Activated T-cell treated with anti-CD3 and anti-CD28 coated beads for 4 hours (primary cell): Measurements from ENCODE around the gene WNT16.

Experiments used
- DNase-seq: peaks from one replicate; pipeline ENCODE4 v3.0.0-alpha.2; 2020

Gene WNT16

DNA sequence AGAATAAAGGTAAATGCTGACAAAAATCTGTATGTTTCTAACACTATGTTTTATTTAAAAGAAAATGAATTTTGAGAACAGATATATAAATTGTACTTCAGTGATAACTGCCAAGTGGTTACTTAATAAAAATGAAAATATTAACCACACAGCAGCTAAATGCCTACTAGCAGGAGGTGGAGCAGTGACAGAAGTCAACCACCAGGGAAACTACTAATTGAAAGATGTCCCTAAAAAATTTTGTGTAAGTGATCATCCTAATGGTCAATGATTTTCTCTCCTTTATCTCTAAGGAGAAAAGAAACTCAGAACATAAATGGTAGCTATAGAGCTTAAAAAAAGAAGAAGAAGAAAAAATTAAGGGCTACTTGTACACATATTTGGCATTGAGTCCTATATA is 22.9 kb downstream of the WNT16 start:
- no peak for DNase-seq

DNA sequence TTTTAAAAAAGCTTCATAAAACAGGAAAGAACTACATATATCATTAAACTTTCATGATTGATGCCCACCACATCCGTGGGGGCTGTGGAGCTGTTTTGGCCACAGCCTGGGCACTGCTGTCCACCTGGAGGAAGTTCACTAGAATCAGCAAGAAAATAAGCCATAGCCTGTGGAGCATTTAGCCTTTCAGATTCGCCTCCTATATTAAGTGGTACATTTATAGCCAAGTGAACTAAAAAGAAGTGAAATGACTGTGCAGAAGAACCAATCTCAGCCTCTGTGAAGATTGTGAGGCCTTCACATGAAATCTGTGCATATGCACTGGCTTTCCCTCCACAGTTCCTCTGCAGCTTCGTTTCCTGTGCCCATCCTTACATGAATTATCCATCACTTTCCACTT is 23.5 kb downstream of the WNT16 start:
- no peak for DNase-seq

DNA sequence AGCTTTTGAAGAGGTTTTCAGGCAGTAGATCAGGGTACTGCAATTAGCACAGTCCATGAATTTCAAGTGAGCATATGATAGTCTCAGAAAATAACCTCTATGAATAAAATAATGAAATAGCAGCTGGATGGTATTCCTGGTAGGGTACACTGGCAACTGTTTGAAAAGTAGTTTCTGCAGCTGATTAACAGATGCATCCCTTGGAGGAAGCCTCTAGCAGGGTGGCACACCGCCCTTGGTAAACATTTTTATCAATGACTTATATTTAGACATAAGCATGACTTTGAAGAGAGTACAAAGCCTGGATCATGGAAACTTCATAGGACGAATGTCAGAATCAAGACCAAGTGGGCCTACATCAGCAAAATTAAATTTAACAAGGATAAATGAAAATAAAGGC is 26.8 kb downstream of the WNT16 start:
- no peak for DNase-seq

DNA sequence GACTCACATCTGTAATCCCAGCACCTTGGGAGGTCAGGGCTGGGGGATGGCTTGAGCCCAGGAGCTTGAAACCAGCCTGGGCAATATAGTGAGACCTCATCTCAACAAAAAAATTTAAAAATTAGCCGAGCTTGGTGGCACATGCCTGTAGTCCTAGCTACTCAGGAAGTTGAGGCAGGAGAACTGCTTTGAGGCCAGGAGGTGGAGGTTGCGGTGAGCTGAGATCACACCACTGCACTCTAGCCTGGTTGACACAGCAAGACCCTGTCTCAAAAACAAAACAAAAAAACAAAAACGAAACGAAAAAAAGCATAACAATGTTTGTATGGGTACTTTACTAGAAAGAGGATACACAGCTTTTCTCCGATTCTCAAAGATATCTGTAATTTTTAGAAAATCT is 31.8 kb downstream of the WNT16 start:
- DNase-seq = no peak

DNA sequence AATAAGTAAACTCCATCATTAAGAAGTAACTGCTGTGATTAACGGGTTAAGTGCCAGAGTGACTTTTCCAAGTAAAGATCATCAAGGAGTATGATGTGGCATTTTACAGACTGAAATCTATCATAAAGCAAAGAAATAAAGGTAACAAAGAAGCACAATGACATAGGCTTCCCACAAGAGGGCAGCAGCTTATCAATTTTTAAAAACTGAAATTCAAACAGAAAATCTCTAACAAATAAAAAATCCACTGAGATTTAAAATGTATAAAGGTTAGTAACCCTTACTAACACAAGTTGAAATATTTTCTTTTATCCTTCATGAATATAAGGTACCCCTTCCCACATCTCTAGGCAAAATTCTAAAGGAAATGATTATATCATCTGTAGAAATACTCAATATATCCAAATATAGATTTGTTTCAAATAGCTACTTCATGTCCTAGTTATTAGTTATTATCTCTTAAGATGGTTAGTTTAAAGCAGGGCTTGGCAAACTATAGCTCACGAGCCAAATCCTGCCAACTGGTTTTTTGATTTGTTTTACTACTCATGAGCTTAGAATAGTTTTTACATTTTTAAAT is 38.1 kb downstream of the WNT16 start:
- DNase-seq = peak; percentile 13

DNA sequence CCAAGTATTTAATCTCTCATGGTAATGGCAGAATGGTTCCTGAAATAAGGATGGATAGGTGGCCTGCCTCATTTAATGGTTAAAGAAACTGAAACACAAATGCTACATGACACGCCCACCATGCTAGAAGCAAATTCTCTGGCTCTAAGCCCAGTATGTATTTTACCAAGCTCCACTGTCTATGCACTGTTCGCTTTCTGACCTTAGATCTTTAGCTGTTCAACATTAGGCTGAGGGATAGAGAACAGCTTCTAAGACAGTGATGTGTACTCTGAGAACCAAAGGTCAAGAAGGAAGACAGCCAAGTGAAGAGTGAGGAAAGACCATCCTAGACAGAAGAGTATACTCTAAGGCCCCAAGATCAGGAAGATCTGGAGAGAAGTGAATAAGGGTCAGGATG is 40.7 kb downstream of the WNT16 start:
- no peak for DNase-seq

DNA sequence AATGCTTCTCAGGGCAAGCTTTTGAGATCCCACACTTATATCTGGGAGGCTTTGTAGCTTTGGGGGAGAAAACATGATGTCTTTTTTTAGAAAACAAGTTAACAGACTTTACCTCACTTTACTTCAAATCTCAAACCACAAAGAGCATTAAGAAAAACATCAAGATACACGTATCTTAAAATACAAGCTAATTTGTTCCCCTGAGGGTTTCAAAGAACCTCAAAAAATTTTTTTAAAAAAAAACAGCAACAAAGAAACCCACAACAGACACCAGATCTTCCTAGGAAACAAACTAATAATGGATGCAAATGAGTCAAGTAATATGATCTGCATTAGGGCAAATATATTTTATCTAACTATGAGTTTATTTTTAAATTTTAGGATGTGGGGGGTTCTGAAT is 42.6 kb downstream of the WNT16 start:
- DNase-seq = no peak

DNA sequence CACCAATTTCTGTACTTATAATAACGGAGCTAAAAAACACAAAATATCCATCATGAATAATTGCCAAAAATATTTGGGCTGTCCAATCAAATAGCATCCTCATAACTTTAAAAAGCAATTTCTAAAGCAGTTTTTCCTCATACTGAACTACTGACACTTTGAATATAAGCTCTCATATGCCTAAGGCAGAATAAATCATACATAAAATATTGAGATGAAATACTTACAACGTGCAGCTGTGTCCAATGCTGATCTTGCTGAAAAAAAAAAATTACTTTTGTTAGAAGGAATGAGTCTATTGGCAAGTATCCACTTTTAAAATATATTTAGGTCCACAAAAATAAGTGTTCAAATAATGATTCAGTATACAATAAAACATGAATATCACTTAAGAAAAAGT is 43.1 kb downstream of the WNT16 start:
- no peak for DNase-seq

DNA sequence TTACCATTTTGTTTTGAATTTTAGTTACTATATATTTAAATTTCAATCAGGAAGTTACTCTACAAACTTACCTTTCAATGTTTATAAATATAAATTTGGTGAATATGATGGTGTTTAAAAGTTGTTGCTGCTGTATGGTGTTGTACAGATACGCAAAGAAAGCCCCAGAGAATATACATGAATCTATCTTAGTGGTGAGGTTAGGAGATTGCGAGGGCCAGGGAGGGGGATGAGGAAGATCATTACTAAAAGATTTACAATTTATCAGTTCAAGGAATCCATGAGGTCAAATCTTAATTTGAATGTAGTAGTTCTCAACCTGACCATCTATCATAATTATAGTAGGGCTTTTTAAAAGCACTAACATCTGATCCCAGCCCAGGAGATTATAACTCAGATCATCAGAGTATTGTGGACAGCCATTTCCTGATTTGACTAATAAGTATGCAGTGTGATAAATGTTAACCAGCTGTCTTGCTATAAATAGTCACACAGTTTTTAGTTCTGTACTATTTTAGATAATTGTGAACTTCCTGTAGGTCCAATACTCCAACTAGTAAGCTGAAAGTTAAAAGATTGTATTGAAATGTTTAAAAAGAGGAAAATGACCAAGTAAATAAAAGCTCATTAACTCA is 43.7 kb downstream of the WNT16 start:
- DNase-seq = no peak

DNA sequence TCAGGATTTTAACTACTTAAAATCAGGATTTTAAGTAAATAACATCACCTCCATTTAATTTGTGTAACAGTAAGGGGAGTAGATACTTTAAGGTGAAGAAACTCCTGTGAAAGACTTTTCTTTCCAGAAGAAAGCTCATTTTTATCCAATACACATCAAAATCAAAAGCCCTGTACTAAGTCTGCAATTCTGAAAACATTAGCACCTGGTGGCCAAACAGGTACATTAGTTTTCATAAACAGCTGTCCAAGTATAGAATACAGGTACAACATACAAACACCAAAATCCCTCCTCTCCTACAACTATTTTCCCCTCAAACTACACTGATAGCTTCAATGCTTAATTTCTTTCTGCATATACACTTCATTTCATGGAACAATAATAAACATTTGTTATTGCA is 44.4 kb downstream of the WNT16 start:
- no peak for DNase-seq

DNA sequence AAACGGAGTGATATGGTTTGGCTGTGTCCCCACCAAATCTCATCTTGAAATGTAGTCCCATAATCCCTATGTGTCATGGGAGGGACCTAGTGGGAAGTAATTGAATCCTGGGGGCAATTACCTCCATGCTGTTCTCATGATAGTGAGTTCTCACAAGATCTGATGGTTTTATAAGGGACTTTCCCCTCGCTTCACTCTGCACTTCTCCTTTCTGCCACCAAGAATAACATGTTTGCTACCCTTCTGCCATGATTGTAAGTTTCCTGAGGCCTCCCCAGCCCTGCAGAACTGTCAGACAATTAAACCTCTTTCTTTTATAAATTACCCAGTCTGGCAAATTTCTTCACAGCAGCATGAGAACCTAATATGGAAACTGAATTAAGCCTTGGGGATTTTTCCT is 48.2 kb downstream of the WNT16 start:
- no peak for DNase-seq

DNA sequence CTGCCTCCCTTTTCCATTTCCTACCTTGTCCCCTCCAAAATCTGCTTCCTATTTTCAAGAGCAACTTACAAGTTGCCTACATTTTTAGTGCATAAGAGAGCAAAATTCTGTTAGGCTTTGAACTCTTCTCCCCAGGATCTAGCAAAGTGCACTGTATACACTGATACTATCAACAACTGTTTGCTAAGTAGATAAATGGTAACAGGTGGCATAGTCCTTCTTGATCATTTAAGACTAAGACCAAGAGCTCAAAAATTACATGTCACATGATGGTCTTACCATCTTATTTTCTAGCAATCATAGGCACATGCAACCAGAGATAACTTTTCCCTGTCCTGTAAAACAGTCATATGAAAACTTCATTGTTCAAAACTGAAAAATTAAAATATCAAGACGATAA is 51.1 kb downstream of the WNT16 start:
- no peak for DNase-seq

DNA sequence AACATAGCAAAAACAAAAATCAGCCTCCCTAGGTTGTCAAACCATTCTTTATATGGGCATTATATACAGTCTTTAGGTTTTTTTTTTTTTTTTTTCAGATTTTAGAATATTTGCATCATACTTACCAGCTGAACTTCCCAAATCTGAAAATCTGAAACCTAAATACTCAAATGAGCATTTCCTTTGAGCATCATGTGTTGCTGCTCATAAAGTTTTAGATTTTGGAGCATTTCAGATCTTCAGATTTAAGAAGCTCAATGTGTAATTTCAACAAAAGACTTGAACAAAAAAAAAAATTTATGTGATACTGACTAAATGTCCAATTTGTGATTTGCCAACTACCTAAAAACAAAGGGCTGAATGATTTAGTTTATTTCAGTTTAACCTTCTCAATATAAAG is 53.7 kb downstream of the WNT16 start:
- DNase-seq = no peak

DNA sequence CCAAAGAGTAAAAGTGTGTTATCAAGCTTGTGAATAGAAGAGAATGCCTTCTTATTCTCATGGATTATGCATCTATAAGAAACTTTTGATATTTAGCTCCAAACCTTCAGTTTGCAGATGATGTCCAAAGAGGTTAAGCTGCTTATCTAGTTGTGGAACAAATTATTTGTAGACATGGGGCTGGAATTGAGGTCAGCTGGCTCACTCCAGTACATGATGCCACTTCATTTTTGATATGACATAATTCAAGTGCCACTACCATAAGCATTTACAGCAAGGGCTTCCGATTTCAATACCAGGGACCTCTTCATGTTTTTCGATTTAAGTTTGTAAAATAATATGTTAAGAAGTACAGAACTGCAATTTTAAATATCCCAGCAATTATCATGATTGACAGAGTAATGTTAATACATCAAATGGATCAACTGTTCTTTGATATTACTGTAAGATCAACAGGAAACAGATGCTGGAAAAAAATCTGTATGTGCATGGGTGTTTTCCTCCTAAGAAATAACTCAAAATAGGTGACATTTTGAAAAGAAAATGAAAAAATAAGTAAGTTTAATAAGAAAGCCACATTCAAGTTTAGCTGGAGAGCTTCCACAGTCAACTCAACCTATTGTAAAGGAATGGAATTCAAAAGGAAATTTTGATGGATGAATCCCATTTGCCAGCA is 54.6 kb downstream of the WNT16 start:
- DNase-seq = no peak

DNA sequence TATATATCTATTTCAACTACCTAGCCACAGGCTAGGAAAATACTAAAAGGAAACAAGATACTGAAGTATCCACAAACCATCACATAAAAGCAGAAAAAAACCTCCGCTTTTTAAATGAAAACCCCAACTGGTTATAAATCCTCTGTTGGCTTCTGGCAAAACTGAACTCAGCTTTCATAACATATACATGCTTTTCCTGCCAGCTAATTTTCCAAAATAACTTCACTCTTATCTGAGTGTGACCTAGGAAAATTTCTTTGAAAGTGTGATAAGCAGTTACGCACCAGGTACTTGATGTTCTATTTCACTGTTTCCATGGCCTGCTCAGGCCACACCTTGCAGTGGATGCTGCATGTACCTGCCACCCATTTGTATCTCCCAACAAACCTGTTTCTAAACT is 55.5 kb downstream of the WNT16 start:
- no peak for DNase-seq

DNA sequence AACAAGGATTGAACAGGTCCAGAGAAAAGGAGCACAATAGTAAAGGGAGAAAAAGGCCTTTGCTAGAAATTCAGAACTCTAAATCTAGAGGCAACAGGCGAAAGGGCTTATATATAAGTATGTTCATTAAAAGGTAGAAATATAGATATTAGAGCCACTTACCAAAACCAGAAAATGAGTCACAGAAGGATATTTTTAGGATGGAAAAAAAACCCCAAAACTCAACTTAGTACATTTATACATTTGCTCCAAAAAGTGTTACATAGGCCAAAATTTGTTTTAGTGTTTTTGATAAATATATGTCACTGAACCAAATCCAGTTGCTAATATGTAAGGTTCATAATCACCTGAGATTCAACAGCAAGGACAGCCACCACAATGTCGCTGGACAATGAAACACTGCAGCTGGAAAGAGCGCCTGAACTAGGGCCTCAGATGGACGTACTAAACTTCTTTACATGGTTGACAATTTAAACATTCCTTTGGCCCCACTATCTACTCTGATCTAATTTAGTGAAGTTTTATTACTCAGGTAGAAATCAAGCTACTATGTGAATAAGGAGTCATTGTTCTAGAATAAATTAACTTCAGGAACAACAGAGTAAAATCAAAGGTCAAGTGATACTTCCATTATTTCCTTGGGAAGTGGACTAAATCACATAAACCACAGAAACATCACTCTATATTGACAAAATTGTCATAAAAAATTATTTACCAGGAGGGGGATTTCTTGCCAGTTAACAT is 56.4 kb downstream of the WNT16 start:
- no peak for DNase-seq

DNA sequence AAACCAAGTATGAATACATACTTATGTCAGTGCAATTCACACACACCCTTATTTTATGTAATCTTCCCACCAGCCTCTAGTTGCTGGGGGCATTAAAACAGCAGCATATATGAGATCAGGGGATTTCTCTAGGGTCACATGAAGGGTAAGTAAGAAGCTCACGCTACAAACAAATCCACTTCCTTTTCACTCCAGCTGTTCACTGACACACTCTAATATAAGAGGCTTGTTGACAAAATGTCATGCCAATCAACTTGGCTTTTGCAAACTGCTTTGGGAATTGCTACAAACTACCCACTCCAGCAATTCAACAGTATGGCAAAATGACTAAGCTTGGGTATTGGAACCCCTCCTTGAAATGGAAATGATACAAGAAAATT is 57.0 kb downstream of the WNT16 start:
- no peak for DNase-seq

DNA sequence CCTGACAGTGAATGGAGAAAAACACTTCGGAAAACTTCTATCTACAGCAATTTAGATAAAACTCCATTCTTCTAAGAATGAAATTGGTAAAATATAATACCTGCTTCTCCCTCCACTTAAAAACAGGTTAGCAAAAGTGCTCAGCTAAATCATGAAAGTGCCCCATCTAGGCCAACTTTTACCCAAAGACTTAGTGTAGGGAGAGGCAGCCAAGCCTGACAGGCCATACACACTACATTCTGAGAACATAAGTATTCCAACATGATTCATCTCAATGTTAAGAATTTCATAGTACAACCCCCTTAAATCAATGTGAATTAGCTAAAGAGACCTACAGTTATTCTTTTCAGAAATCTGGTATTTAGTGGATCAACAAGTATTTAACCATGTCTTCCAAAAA is 60.1 kb downstream of the WNT16 start:
- DNase-seq = no peak

DNA sequence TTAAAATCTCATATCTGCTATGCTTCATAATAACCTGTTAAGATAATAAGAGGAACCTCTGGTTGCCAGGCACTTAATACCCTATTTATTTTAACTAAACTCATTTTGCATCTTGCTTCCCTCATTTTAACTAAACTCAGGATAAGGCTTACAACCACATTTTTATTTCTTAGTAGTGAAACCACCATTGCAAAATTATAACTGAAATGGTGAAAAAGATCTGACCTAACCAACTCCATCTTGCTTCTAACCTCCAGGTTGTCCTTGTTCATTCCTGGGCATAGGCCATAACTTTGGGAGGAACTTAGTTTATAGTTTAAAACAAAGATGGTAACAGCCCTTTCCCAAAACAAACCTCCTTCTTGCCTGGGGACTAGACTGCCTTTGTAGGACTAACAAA is 61.3 kb downstream of the WNT16 start:
- no peak for DNase-seq

DNA sequence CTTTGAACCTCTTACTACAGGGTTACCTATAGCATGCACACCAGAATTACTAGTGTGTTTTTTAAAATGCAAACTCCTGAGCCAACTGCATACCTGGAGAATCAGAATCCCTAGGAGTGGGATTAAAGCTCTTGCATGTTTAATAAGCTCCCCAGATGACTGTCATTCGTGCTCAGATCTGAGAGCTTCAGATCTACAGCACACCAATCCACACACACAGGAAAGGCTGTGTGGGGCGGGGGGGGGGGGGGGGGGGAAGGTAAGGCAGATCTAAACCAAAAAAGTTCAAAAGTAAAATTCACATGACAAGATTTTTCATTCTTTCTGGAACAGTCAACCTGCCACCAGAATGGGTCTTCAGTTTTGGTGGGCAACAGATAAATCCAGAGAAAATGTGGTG is 61.8 kb downstream of the WNT16 start:
- no peak for DNase-seq
